ENCODE results near the gene PHF20.

GRCh38 chr20:35887393-35888064 is 115.7 kb downstream of the PHF20 start:
- no peak for TF ChIP-seq CTCF (conservative IDR thresholded peaks at IDR 0.05)
- no peak for TF ChIP-seq ZFX (IDR thresholded peaks at IDR 0.05)

All from C4-2B (cell line).